ENCODE measurements around the gene DNAH2.

Gene DNAH2

GRCh38 chr17:7840875-7841274 is 123.3 kb downstream of the DNAH2 start:
- Histone ChIP-seq H3K4me3 (ENCODE audit: insufficient read depth, low read length, poor library complexity, severe bottlenecking) (peak overlapping the region; percentile 76), H3K9ac (ENCODE audit: low read length) (peak overlapping the region; percentile 80), H3K9me2 (replicated peaks; ENCODE audit: insufficient read depth, low read length) (no peaks in the 10 kb centered on the region), H2AFZ (ENCODE audit: low read depth, low read length, severe bottlenecking) (no peak overlapping the region), H3K27me3 (ENCODE audit: low read length) (no peaks in the 10 kb centered on the region), H3K4me2 (ENCODE audit: low read depth, low read length, poor library complexity, severe bottlenecking) (peak overlapping the region; percentile 92), H3K36me3 (ENCODE audit: low read length) (no peaks in the 10 kb centered on the region), H3K27ac (ENCODE audit: low read depth, low read length) (peak overlapping the region; percentile 94), H3F3A (ENCODE audit: insufficient read depth) (peaks cover 59% of the 10 kb centered on the region), H3K79me2 (ENCODE audit: insufficient read depth, low read length) (peaks cover 17% of the 10 kb centered on the region; the same call in 1 of the 2 replicates), H4K20me1 (ENCODE audit: low read depth, low read length) (no peaks in the 10 kb centered on the region), H3K9me3 (ENCODE audit: insufficient read depth, low read length) (no peaks in the 10 kb centered on the region)
- TF ChIP-seq, protein P1, sequence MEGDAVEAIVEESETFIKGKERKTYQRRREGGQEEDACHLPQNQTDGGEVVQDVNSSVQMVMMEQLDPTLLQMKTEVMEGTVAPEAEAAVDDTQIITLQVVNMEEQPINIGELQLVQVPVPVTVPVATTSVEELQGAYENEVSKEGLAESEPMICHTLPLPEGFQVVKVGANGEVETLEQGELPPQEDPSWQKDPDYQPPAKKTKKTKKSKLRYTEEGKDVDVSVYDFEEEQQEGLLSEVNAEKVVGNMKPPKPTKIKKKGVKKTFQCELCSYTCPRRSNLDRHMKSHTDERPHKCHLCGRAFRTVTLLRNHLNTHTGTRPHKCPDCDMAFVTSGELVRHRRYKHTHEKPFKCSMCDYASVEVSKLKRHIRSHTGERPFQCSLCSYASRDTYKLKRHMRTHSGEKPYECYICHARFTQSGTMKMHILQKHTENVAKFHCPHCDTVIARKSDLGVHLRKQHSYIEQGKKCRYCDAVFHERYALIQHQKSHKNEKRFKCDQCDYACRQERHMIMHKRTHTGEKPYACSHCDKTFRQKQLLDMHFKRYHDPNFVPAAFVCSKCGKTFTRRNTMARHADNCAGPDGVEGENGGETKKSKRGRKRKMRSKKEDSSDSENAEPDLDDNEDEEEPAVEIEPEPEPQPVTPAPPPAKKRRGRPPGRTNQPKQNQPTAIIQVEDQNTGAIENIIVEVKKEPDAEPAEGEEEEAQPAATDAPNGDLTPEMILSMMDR (IDR thresholded peaks at IDR 0.05; ENCODE audit: insufficient read depth, low read length, poor library complexity, severe bottlenecking), result no peak

- peaks cover 17% of the 10 kb centered on the region; the same call in 1 of the 2 replicates for H3K79me2 ChIP-seq (ENCODE audit: insufficient read depth, low read length)
- H2AFZ ChIP-seq (ENCODE audit: low read depth, low read length, severe bottlenecking), result no peak overlapping the region
- no peaks in the 10 kb centered on the region for H3K9me3 ChIP-seq (ENCODE audit: insufficient read depth, low read length)
- H3K4me3 ChIP-seq (ENCODE audit: insufficient read depth, low read length, poor library complexity, severe bottlenecking), result peak overlapping the region; percentile 76
- H3K4me2 ChIP-seq (ENCODE audit: low read depth, low read length, poor library complexity, severe bottlenecking), result peak overlapping the region; percentile 92
- H3K36me3 ChIP-seq (ENCODE audit: low read length), result no peaks in the 10 kb centered on the region
- H3K9me2 ChIP-seq (replicated peaks; ENCODE audit: insufficient read depth, low read length), result no peaks in the 10 kb centered on the region
- TF ChIP-seq, protein P1 (IDR thresholded peaks at IDR 0.05; ENCODE audit: insufficient read depth, low read length, poor library complexity, severe bottlenecking), result no peak
- TF ChIP-seq EZH2phosphoT487 (conservative IDR thresholded peaks at IDR 0.05; ENCODE audit: low read length), result no peak
- peak overlapping the region; percentile 94 for H3K27ac ChIP-seq (ENCODE audit: low read depth, low read length)
- peak overlapping the region; percentile 80 for H3K9ac ChIP-seq (ENCODE audit: low read length)
- H3K27me3 ChIP-seq (ENCODE audit: low read length), result no peaks in the 10 kb centered on the region
- peaks cover 54% of the 10 kb centered on the region for H3F3A ChIP-seq (ENCODE audit: insufficient read depth)
- H4K20me1 ChIP-seq (ENCODE audit: low read depth, low read length), result no peaks in the 10 kb centered on the region
These were observed 123.9 kb downstream of the DNAH2 start for GRCh38 chr17:7841396-7841914.

- Histone ChIP-seq H3K36me3 (ENCODE audit: low read length) (no peaks in the 10 kb centered on the region), H3K9me2 (replicated peaks; ENCODE audit: insufficient read depth, low read length) (no peaks in the 10 kb centered on the region), H3K79me2 (ENCODE audit: insufficient read depth, low read length) (peaks cover 17% of the 10 kb centered on the region; the same call in 1 of the 2 replicates), H4K20me1 (ENCODE audit: low read depth, low read length) (no peaks in the 10 kb centered on the region), H3K4me3 (ENCODE audit: insufficient read depth, low read length, poor library complexity, severe bottlenecking) (peak overlapping the region; percentile 76), H3K4me2 (ENCODE audit: low read depth, low read length, poor library complexity, severe bottlenecking) (peak overlapping the region; percentile 92), H3K9ac (ENCODE audit: low read length) (peak overlapping the region; percentile 80), H3K27ac (ENCODE audit: low read depth, low read length) (peak overlapping the region; percentile 94), H3F3A (ENCODE audit: insufficient read depth) (peaks cover 49% of the 10 kb centered on the region), H3K27me3 (ENCODE audit: low read length) (no peaks in the 10 kb centered on the region), H3K9me3 (ENCODE audit: insufficient read depth, low read length) (no peaks in the 10 kb centered on the region), H2AFZ (ENCODE audit: low read depth, low read length, severe bottlenecking) (no peak overlapping the region)
- no peak for TF ChIP-seq EZH2phosphoT487 (conservative IDR thresholded peaks at IDR 0.05; ENCODE audit: low read length)
- TF ChIP-seq, protein P1 (IDR thresholded peaks at IDR 0.05; ENCODE audit: insufficient read depth, low read length, poor library complexity, severe bottlenecking), result no peak
These were observed 124.4 kb downstream of the DNAH2 start for GRCh38 chr17:7841915-7842379.

Data from SU-DHL-6 (cell line).